Body of pancreas (tissue), 4 donors: ENCODE data around the gene PRKAB1. TPM values are rescaled to one million over a fixed set of nuclear protein-coding genes. Genes with fewer than 3 reads are reported as not detected.

Experiments used
- microRNA counts, 2 donors: library from miRNA; unstranded; fragments of <30 nt; microRNA quantifications; one replicate each; lab custom pipeline; 2017
- microRNA-seq, 2 donors: library from miRNA; unstranded; fragments of <30 nt; microRNA quantifications; one replicate each; pipeline ENCODE4, GENCODE V29; 2016; ENCODE audit warnings: borderline number of aligned reads in 2 of 2, borderline replicate concordance in 2 of 2
- small RNA-seq: library from RNA; depleted of rRNA; stranded (forward); fragments of <200 nt; gene quantifications from one replicate; pipeline ENCODE3, GENCODE V24; 2016
- total RNA-seq, 2 donors: library from RNA; depleted of rRNA; stranded (reverse); fragments of >200 nt; gene quantifications; one replicate each; pipeline ENCODE4 v1.1.0, GENCODE V29; 2016

PRKAB1 gene
- total RNA-seq, 2 donors from 2014 or later: 13.5 to 20.5 TPM

MicroRNAs within 50 kb of the gene (microRNA counts, 767-probe panel; counts per million panel counts)
- microRNA hsa-miR-1178 (lab: Ali Mortazavi, UCI): 0 to 736 counts per million in 2 donors

Small RNAs within 50 kb of the gene (microRNA-seq; reads per million reads assigned to microRNA genes)
- gene MIR1178: 0 reads per million in 2 donors

Small RNAs within 50 kb of the gene (small RNA-seq; reads per million reads assigned to genes)
- gene RN7SKP197: not detected

Other genes with a start within 250 kb of the PRKAB1 start
- gene TMEM233, start 74.4 kb upstream of the PRKAB1 start, total RNA-seq: under 1 TPM in 1 of 2 donors, not detected in 1; under 0.01 TPM
- gene CIT, start 209.2 kb downstream of the PRKAB1 start, total RNA-seq: 1 to 10 TPM in 1 of 2 donors, under 1 TPM in 1; 0.33 to 1.3 TPM